OCI-LY1 (cell line): ENCODE measurements around the gene DIP2A.
"Not testable (repeated sequence)": the region's sequence is repeated elsewhere in the genome, so short reads cannot be mapped to it uniquely, and the experiment has no call there.

Source experiments
- CTCF ChIP-seq: fragments of 200-600 bp; sonication (generic), shearing (Covaris generic); IDR thresholded peaks from 2 replicates; pipeline ENCODE4 v1.5.1; 2017; ENCODE audit warnings: mild to moderate bottlenecking, antibody characterized with exemption, low read length, moderate library complexity, mixed read lengths
- EZH2 ChIP-seq: fragments of 200-600 bp; sonication (generic), shearing (Covaris generic); IDR thresholded peaks from 2 replicates; pipeline ENCODE4 v1.8.0; 2017; ENCODE audit warnings: borderline replicate concordance, mixed run types, mild to moderate bottlenecking, antibody characterized with exemption, low read length, moderate library complexity, mixed read lengths

- not testable (repeated sequence) for TF ChIP-seq CTCF, EZH2
Measured at GRCh38 chr21:46527393-46527792, 68.7 kb downstream of the DIP2A start.
